ENCODE data around the gene UBR3.

UBR3 gene

GRCh38 chr2:170047331-170048065 is 220.2 kb downstream of the UBR3 start:
- DNase-seq (ENCODE audit: low spot score) = no peak

- DNase-seq (ENCODE audit: low spot score) = peak; percentile 7
Observed at GRCh38 chr2:170052151-170052550, 224.9 kb downstream of the UBR3 start.

- DNase-seq (ENCODE audit: low spot score) = no peak
Observed at GRCh38 chr2:170054997-170055396, 227.7 kb downstream of the UBR3 start.

- DNase-seq (ENCODE audit: low spot score) = no peak
Observed at GRCh38 chr2:170056900-170057299, 229.6 kb downstream of the UBR3 start.

GRCh38 chr2:170063456-170064235 is 236.4 kb downstream of the UBR3 start:
- DNase-seq (ENCODE audit: low spot score) = no peak

GRCh38 chr2:170070778-170071177 is 243.5 kb downstream of the UBR3 start:
- no peak for DNase-seq (ENCODE audit: low spot score)

GRCh38 chr2:170073288-170073687 is 246.0 kb downstream of the UBR3 start:
- no peak for DNase-seq (ENCODE audit: low spot score)

GRCh38 chr2:170076189-170076588 is 248.9 kb downstream of the UBR3 start:
- no peak for DNase-seq (ENCODE audit: low spot score)

- DNase-seq (ENCODE audit: low spot score) = no peak
Observed at GRCh38 chr2:170077830-170078569, 250.7 kb downstream of the UBR3 start.

GRCh38 chr2:170084820-170085491 is 257.7 kb downstream of the UBR3 start:
- no peak for DNase-seq (ENCODE audit: low spot score)

- DNase-seq (ENCODE audit: low spot score) = no peak
Observed at GRCh38 chr2:170086117-170086688, 258.9 kb downstream of the UBR3 start.

- no peak for DNase-seq (ENCODE audit: low spot score)
Observed at GRCh38 chr2:170086751-170087412, 259.6 kb downstream of the UBR3 start.

- DNase-seq (ENCODE audit: low spot score) = no peak
Observed at GRCh38 chr2:170087413-170087793, 260.1 kb downstream of the UBR3 start.

GRCh38 chr2:170088776-170089175 is 261.5 kb downstream of the UBR3 start:
- DNase-seq (ENCODE audit: low spot score) = no peak

- DNase-seq (ENCODE audit: low spot score) = no peak
Observed at GRCh38 chr2:170090229-170090628, 263.0 kb downstream of the UBR3 start.

- DNase-seq (ENCODE audit: low spot score) = no peak
Observed at GRCh38 chr2:170091436-170091835, 264.2 kb downstream of the UBR3 start.

- DNase-seq (ENCODE audit: low spot score) = peak; percentile 13
Observed at GRCh38 chr2:170092436-170093060, 265.3 kb downstream of the UBR3 start.

- DNase-seq (ENCODE audit: low spot score) = no peak
Observed at GRCh38 chr2:170095380-170095779, 268.1 kb downstream of the UBR3 start.

- DNase-seq (ENCODE audit: low spot score) = no peak
Observed at GRCh38 chr2:170098626-170099312, 271.5 kb downstream of the UBR3 start.

GRCh38 chr2:170101789-170102188 is 274.5 kb downstream of the UBR3 start:
- no peak for DNase-seq (ENCODE audit: low spot score)
